ENCODE data around the gene ICE1. TPM values are rescaled to one million over a fixed set of nuclear protein-coding genes. Genes with fewer than 3 reads are reported as not detected.
"Not testable (repeated sequence)": the region's sequence is repeated elsewhere in the genome, so short reads cannot be mapped to it uniquely, and the experiment has no call there.

Gene ICE1
- total RNA-seq, 1 donor from 2014 or later: 16.1 TPM

GRCh38 chr5:5499442-5499841 is 77.0 kb downstream of the ICE1 start:
- no peak for DNase-seq (ENCODE audit: low read depth)
- no peak for TF ChIP-seq CTCF (conservative IDR thresholded peaks at IDR 0.05; ENCODE audit: low read depth, low read length)
- H3K4me3 ChIP-seq (ENCODE audit: low read depth, low read length): no peak overlapping the region

GRCh38 chr5:5504325-5504724 is 81.8 kb downstream of the ICE1 start:
- no peak for DNase-seq (ENCODE audit: low read depth)
- TF ChIP-seq CTCF (conservative IDR thresholded peaks at IDR 0.05; ENCODE audit: low read depth, low read length): no peak
- no peak overlapping the region for H3K4me3 ChIP-seq (ENCODE audit: low read depth, low read length)

- no peak for TF ChIP-seq CTCF (conservative IDR thresholded peaks at IDR 0.05; ENCODE audit: low read depth, low read length)
- no peak for DNase-seq (ENCODE audit: low read depth)
- H3K4me3 ChIP-seq (ENCODE audit: low read depth, low read length): no peak overlapping the region
Observed at GRCh38 chr5:5505815-5506214, 83.3 kb downstream of the ICE1 start.

GRCh38 chr5:5508391-5508790 is 85.9 kb downstream of the ICE1 start:
- no peak for TF ChIP-seq CTCF (conservative IDR thresholded peaks at IDR 0.05; ENCODE audit: low read depth, low read length)
- DNase-seq (ENCODE audit: low read depth): no peak
- no peak overlapping the region for H3K4me3 ChIP-seq (ENCODE audit: low read depth, low read length)

- TF ChIP-seq CTCF (conservative IDR thresholded peaks at IDR 0.05; ENCODE audit: low read depth, low read length): no peak
- H3K4me3 ChIP-seq (ENCODE audit: low read depth, low read length): no peak overlapping the region
- no peak for DNase-seq (ENCODE audit: low read depth)
Observed at GRCh38 chr5:5511904-5512416, 89.5 kb downstream of the ICE1 start.

- TF ChIP-seq CTCF (conservative IDR thresholded peaks at IDR 0.05; ENCODE audit: low read depth, low read length): no peak
- H3K4me3 ChIP-seq (ENCODE audit: low read depth, low read length): no peak overlapping the region
- DNase-seq (ENCODE audit: low read depth): no peak
Observed at GRCh38 chr5:5512543-5512942, 90.1 kb downstream of the ICE1 start.

- DNase-seq (ENCODE audit: low read depth): not testable (repeated sequence)
Observed at GRCh38 chr5:5520622-5521021, 98.1 kb downstream of the ICE1 start.

More at GRCh38 chr5:5520622-5521021, 98.1 kb downstream of the ICE1 start:
- H3K4me3 ChIP-seq (ENCODE audit: low read depth, low read length): not testable (repeated sequence)
